Loucy (cell line): ENCODE data around the gene CCDC180.

Experiments used
- H2AFZ ChIP-seq: fragments of 200-600 bp; sonication (generic); 2 replicates; pipeline ENCODE4 v1.6.0; 2016; ENCODE audit warnings: antibody characterized with exemption, mild to moderate bottlenecking, low read length, moderate library complexity
- H3F3A ChIP-seq: fragments of 200-600 bp; 2 replicates; pipeline ENCODE4 v1.6.0; 2016; ENCODE audit warnings: antibody characterized with exemption, low read depth, mild to moderate bottlenecking
- H3K27me3 ChIP-seq: fragments of 200-600 bp; sonication (generic); 2 replicates; pipeline ENCODE4 v1.6.1; 2014; ENCODE audit warnings: low read length, mild to moderate bottlenecking; ENCODE audit not compliant: insufficient read depth, poor library complexity, severe bottlenecking
- H3K36me3 ChIP-seq: fragments of 200-600 bp; sonication (generic); 2 replicates; pipeline ENCODE4 v1.6.1; 2016; ENCODE audit warnings: low read length; ENCODE audit not compliant: insufficient read depth
- H3K4me1 ChIP-seq: fragments of 200-600 bp; sonication (generic); 2 replicates; pipeline ENCODE4 v1.5.1; 2014; ENCODE audit warnings: low read length, mild to moderate bottlenecking; ENCODE audit not compliant: insufficient read depth, poor library complexity, severe bottlenecking
- H3K4me2 ChIP-seq: fragments of 200-600 bp; sonication (generic); 2 replicates; pipeline ENCODE4 v1.6.0; 2014; ENCODE audit warnings: antibody characterized with exemption, low read length, low read depth, mild to moderate bottlenecking; ENCODE audit not compliant: poor library complexity, severe bottlenecking
- H3K4me3 ChIP-seq: fragments of 200-600 bp; sonication (generic); 2 replicates; pipeline ENCODE4 v1.5.1; 2014; ENCODE audit warnings: low read length, mild to moderate bottlenecking, mixed read lengths; ENCODE audit not compliant: poor library complexity, severe bottlenecking
- H3K79me2 ChIP-seq: fragments of 200-600 bp; sonication (generic); 2 replicates; pipeline ENCODE4 v1.6.1; 2014; ENCODE audit warnings: low read length; ENCODE audit not compliant: insufficient read depth
- H3K9ac ChIP-seq: fragments of 200-600 bp; sonication (generic); 2 replicates; pipeline ENCODE4 v1.6.0; 2014; ENCODE audit warnings: mild to moderate bottlenecking, low read depth, low read length, moderate library complexity; ENCODE audit not compliant: poor library complexity, severe bottlenecking
- H3K9me2 ChIP-seq: fragments of 200-600 bp; sonication (generic); replicated peaks from 2 replicates; pipeline ENCODE4 v1.6.1; 2016; ENCODE audit warnings: low read depth, low read length, mixed read lengths
- H3K9me3 ChIP-seq: fragments of 200-600 bp; sonication (generic); 2 replicates; pipeline ENCODE4 v1.6.1; 2014; ENCODE audit warnings: mild to moderate bottlenecking, antibody characterized with exemption, low read length, low read depth; ENCODE audit not compliant: insufficient read depth
- H4K20me1 ChIP-seq: fragments of 200-600 bp; sonication (generic); 2 replicates; pipeline ENCODE4 v1.6.0; 2014; ENCODE audit warnings: antibody characterized with exemption, low read length, mild to moderate bottlenecking; ENCODE audit not compliant: insufficient read depth, poor library complexity, severe bottlenecking
- CTCF ChIP-seq: fragments of 200-600 bp; sonication (generic); conservative IDR thresholded peaks from 2 replicates; pipeline ENCODE4 v1.5.1; 2014; ENCODE audit warnings: mild to moderate bottlenecking, antibody characterized with exemption, low read length
- EZH2phosphoT487 ChIP-seq: fragments of 200-600 bp; IDR thresholded peaks from 2 replicates; pipeline ENCODE4 v1.6.1; 2018; ENCODE audit warnings: antibody characterized with exemption, mild to moderate bottlenecking, moderate library complexity, borderline replicate concordance

CCDC180 gene

GRCh38 chr9:97318433-97318832 is 11.0 kb downstream of the CCDC180 start:
- H3K4me3 ChIP-seq, result no peak overlapping the region
- H3K9me3 ChIP-seq, result peaks cover 14% of the 10 kb centered on the region; the same call in 1 of the 2 replicates
- H3K27me3 ChIP-seq, result no peaks in the 10 kb centered on the region
- H3F3A ChIP-seq, result no peaks in the 10 kb centered on the region
- H3K4me2 ChIP-seq, result no peak overlapping the region
- no peak overlapping the region for H3K9ac ChIP-seq
- TF ChIP-seq EZH2phosphoT487 (no peak), CTCF (no peak)
- H4K20me1 ChIP-seq, result no peaks in the 10 kb centered on the region
- H3K4me1 ChIP-seq, result peaks cover 3% of the 10 kb centered on the region
- peaks cover 7% of the 10 kb centered on the region for H3K36me3 ChIP-seq
- no peaks in the 10 kb centered on the region for H3K9me2 ChIP-seq
- no peak overlapping the region for H2AFZ ChIP-seq
- no peaks in the 10 kb centered on the region for H3K79me2 ChIP-seq

- H3K27me3 ChIP-seq, result no peaks in the 10 kb centered on the region
- no peaks in the 10 kb centered on the region for H3F3A ChIP-seq
- peaks cover 14% of the 10 kb centered on the region; the same call in 1 of the 2 replicates for H3K9me3 ChIP-seq
- H3K4me1 ChIP-seq, result peaks cover 3% of the 10 kb centered on the region
- H3K4me3 ChIP-seq, result no peak overlapping the region
- no peak overlapping the region for H2AFZ ChIP-seq
- H4K20me1 ChIP-seq, result no peaks in the 10 kb centered on the region
- H3K4me2 ChIP-seq, result no peak overlapping the region
- H3K9me2 ChIP-seq, result no peaks in the 10 kb centered on the region
- H3K79me2 ChIP-seq, result no peaks in the 10 kb centered on the region
- H3K9ac ChIP-seq, result no peak overlapping the region
- no peak for TF ChIP-seq EZH2phosphoT487
- TF ChIP-seq CTCF, result no peak
- H3K36me3 ChIP-seq, result peaks cover 7% of the 10 kb centered on the region
Observed at GRCh38 chr9:97319395-97319794, 11.9 kb downstream of the CCDC180 start.

- no peaks in the 10 kb centered on the region for H3K27me3 ChIP-seq
- no peak overlapping the region for H3K4me3 ChIP-seq
- H3K4me1 ChIP-seq, result peaks cover 3% of the 10 kb centered on the region
- no peaks in the 10 kb centered on the region for H3F3A ChIP-seq
- no peak overlapping the region for H3K9ac ChIP-seq
- no peaks in the 10 kb centered on the region for H3K9me2 ChIP-seq
- H3K9me3 ChIP-seq, result peaks cover 14% of the 10 kb centered on the region; the same call in 1 of the 2 replicates
- no peaks in the 10 kb centered on the region for H3K79me2 ChIP-seq
- peaks cover 7% of the 10 kb centered on the region for H3K36me3 ChIP-seq
- no peak overlapping the region for H3K4me2 ChIP-seq
- TF ChIP-seq EZH2phosphoT487, result no peak
- TF ChIP-seq CTCF, result no peak
- H4K20me1 ChIP-seq, result no peaks in the 10 kb centered on the region
- no peak overlapping the region for H2AFZ ChIP-seq
Observed at GRCh38 chr9:97320080-97320642, 12.7 kb downstream of the CCDC180 start.
